KOPT-K1 (cell line): Measurements from ENCODE around the gene GAS2L2.
"Not testable (repeated sequence)": the region's sequence is repeated elsewhere in the genome, so short reads cannot be mapped to it uniquely, and the experiment has no call there.

Experiments used
- H3K27ac ChIP-seq: fragments of 200-600 bp; sonication (generic); 2 replicates; pipeline ENCODE4 v1.5.1; 2016; ENCODE audit warnings: antibody characterized with exemption, mild to moderate bottlenecking, low read depth, low read length; ENCODE audit not compliant: poor library complexity, severe bottlenecking
- H3K36me3 ChIP-seq: fragments of 200-600 bp; sonication (generic); 2 replicates; pipeline ENCODE4 v1.5.1; 2017; ENCODE audit warnings: antibody characterized with exemption, mild to moderate bottlenecking, low read length, moderate library complexity; ENCODE audit not compliant: insufficient read depth
- H3K9me3 ChIP-seq: fragments of 200-600 bp; sonication (generic); 2 replicates; pipeline ENCODE4 v1.5.1; 2017; ENCODE audit warnings: antibody characterized with exemption, low read length, mild to moderate bottlenecking; ENCODE audit not compliant: insufficient read depth, poor library complexity, severe bottlenecking

The GAS2L2 gene

GRCh38 chr17:35710950-35711349, 42.1 kb downstream of the GAS2L2 start:
- Histone ChIP-seq H3K27ac (no peak overlapping the region), H3K36me3 (peaks cover 43% of the 10 kb centered on the region), H3K9me3 (no peaks in the 10 kb centered on the region)

GRCh38 chr17:35709874-35710273, 43.2 kb downstream of the GAS2L2 start:
- Histone ChIP-seq H3K36me3 (peaks cover 37% of the 10 kb centered on the region), H3K27ac (no peak overlapping the region), H3K9me3 (no peaks in the 10 kb centered on the region)

GRCh38 chr17:35708951-35709350, 44.1 kb downstream of the GAS2L2 start:
- no peak overlapping the region for H3K27ac ChIP-seq
- H3K36me3 ChIP-seq = peaks cover 28% of the 10 kb centered on the region
- no peaks in the 10 kb centered on the region for H3K9me3 ChIP-seq

- H3K36me3 ChIP-seq = peaks cover 24% of the 10 kb centered on the region
- no peak overlapping the region for H3K27ac ChIP-seq
Measured at GRCh38 chr17:35708149-35708548, 44.9 kb downstream of the GAS2L2 start.

GRCh38 chr17:35705705-35706104, 47.3 kb downstream of the GAS2L2 start:
- H3K9me3 ChIP-seq = no peaks in the 10 kb centered on the region
- H3K27ac ChIP-seq = no peak overlapping the region
- peaks cover 12% of the 10 kb centered on the region for H3K36me3 ChIP-seq

More at GRCh38 chr17:35708149-35708548, 44.9 kb downstream of the GAS2L2 start:
- no peaks in the 10 kb centered on the region for H3K9me3 ChIP-seq

GRCh38 chr17:35705230-35705629, 47.8 kb downstream of the GAS2L2 start:
- no peaks in the 10 kb centered on the region for H3K9me3 ChIP-seq
- peaks cover 7% of the 10 kb centered on the region for H3K36me3 ChIP-seq
- H3K27ac ChIP-seq = no peak overlapping the region

- not testable (repeated sequence) for H3K27ac ChIP-seq, H3K9me3 ChIP-seq
- peaks cover 10% of the 10 kb centered on the region; the same call in 1 of the 2 replicates for H3K36me3 ChIP-seq
Measured at GRCh38 chr17:35703308-35703707, 49.7 kb downstream of the GAS2L2 start.

- Histone ChIP-seq H3K27ac (no peak overlapping the region), H3K36me3 (peaks cover 20% of the 10 kb centered on the region), H3K9me3 (no peaks in the 10 kb centered on the region)
Measured at GRCh38 chr17:35701491-35701890, 51.5 kb downstream of the GAS2L2 start.

- H3K36me3 ChIP-seq = peaks cover 34% of the 10 kb centered on the region
- no peaks in the 10 kb centered on the region for H3K9me3 ChIP-seq
- H3K27ac ChIP-seq = no peak overlapping the region
Measured at GRCh38 chr17:35700150-35700549, 52.9 kb downstream of the GAS2L2 start.

GRCh38 chr17:35698800-35699199, 54.2 kb downstream of the GAS2L2 start:
- Histone ChIP-seq H3K9me3 (no peaks in the 10 kb centered on the region), H3K36me3 (peaks cover 47% of the 10 kb centered on the region), H3K27ac (no peak overlapping the region)

GRCh38 chr17:35695613-35696012, 57.4 kb downstream of the GAS2L2 start:
- Histone ChIP-seq H3K9me3 (no peaks in the 10 kb centered on the region), H3K36me3 (peaks cover 63% of the 10 kb centered on the region), H3K27ac (no peak overlapping the region)

GRCh38 chr17:35694906-35695305, 58.1 kb downstream of the GAS2L2 start:
- Histone ChIP-seq H3K36me3 (peaks cover 70% of the 10 kb centered on the region), H3K9me3 (no peaks in the 10 kb centered on the region), H3K27ac (no peak overlapping the region)
